ENCODE data around the gene TMEM144.

DNA sequence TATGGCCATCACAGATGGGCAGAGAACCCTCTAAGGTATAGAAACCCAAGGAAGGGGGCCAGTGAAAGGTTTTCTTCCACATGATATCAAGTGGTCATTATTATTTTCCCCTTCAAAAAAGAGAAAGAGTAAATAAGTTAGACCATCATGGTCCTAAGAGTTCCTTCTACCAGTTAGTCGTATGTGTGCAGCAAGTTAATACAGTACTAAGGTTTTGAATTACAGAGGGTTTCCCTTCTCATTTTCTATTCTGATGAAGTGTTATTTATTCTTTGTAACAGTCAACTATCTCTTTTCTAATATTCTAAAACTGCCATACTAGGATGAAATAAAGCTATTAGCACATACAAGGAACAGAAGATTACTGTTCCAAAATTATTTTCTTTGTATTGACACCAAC lies 94.4 kb downstream of the TMEM144 start:
- TF ChIP-seq, protein P1, sequence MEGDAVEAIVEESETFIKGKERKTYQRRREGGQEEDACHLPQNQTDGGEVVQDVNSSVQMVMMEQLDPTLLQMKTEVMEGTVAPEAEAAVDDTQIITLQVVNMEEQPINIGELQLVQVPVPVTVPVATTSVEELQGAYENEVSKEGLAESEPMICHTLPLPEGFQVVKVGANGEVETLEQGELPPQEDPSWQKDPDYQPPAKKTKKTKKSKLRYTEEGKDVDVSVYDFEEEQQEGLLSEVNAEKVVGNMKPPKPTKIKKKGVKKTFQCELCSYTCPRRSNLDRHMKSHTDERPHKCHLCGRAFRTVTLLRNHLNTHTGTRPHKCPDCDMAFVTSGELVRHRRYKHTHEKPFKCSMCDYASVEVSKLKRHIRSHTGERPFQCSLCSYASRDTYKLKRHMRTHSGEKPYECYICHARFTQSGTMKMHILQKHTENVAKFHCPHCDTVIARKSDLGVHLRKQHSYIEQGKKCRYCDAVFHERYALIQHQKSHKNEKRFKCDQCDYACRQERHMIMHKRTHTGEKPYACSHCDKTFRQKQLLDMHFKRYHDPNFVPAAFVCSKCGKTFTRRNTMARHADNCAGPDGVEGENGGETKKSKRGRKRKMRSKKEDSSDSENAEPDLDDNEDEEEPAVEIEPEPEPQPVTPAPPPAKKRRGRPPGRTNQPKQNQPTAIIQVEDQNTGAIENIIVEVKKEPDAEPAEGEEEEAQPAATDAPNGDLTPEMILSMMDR (IDR thresholded peaks at IDR 0.05): no peak
- TF ChIP-seq POLR2A (IDR thresholded peaks at IDR 0.05): no peak
